Measurements from ENCODE around the gene OR12D3.
"Not testable (repeated sequence)": the region's sequence is repeated elsewhere in the genome, so short reads cannot be mapped to it uniquely, and the experiment has no call there.

Gene OR12D3, protein sequence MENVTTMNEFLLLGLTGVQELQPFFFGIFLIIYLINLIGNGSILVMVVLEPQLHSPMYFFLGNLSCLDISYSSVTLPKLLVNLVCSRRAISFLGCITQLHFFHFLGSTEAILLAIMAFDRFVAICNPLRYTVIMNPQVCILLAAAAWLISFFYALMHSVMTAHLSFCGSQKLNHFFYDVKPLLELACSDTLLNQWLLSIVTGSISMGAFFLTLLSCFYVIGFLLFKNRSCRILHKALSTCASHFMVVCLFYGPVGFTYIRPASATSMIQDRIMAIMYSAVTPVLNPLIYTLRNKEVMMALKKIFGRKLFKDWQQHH

DNA sequence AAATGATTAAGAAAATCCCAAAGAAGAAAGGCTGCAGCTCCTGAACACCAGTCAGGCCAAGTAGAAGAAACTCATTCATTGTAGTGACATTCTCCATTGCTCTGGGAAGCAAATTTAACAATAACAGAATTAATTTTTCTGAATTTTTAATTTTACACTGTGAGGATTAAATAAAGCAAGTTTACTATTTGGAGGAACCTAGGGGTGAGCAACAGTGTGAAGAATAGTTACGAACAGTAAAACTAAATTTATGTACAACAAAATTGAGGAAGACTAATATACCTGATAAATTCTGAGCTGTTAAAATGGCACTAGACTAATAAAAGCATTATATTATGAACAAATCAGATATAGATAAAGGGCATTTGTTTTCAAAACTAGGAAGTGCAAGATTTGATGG lies at the start of gene OR12D3:
Gene OR12D3 (minus strand): TSS at position 101 of the 400 bp plus-strand sequence. CDS start 4 bp downstream, at position 97.
- DNase-seq (ENCODE audit: low read depth in 2 of 2): no peak

DNA sequence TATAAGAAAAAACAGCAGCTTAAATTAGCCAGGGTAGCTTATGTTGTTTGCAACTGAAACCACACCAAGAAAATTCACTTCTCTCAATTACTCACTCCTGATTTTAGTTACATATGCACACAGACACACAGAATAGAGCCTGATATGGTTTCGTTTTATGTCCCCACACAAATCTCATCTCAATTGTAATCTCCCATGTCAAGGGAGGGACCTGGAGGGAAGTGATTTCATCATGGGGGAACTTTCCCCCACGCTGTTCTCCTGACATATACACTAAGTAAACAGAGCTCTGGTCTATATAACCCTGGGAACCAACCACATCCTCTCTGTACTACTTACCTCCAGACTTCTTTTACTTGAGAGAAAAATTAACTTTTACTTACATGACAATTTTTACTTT lies 49.5 kb upstream of the OR12D3 start:
- no peak for DNase-seq (ENCODE audit: low read depth in 2 of 2)

DNA sequence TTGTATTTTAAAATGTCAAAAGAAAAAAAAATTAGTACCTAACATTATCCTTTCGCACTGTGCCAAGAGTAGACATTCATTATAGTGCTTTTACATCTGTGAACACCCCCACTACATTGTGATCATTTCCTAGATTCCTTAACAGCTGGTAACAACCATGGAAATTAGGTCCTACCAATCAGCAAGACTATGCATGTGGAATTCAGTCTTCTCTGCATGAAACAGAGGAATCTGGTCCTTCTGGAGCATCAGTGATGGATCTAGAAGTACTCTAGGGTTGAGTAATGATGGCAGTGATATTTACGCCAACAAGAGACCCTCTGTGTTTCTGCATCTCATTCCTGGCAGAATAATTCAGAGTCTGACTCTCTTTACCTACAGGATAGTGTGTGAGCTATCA lies 49.1 kb upstream of the OR12D3 start:
- DNase-seq (ENCODE audit: low read depth in 2 of 2): no peak

DNA sequence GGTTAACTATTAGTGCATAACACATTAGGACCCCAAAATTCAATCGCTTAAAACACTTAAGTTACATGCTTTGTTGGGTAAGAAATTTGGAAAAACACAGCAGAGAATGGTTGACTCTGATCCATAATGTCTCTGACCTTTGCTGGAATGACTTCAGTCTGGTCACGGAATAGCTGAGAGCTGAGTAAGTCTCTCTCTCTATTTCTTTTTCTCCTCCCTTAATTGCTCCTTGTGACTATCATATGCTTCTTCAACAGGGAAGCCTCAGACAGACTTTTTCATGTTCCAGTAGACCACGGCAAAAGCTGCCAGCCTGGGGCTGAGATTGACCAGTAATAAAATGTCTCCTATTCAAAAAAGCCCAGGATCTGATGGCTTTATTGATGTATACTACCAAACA lies 44.4 kb upstream of the OR12D3 start:
- no peak for DNase-seq (ENCODE audit: low read depth in 2 of 2)

DNA sequence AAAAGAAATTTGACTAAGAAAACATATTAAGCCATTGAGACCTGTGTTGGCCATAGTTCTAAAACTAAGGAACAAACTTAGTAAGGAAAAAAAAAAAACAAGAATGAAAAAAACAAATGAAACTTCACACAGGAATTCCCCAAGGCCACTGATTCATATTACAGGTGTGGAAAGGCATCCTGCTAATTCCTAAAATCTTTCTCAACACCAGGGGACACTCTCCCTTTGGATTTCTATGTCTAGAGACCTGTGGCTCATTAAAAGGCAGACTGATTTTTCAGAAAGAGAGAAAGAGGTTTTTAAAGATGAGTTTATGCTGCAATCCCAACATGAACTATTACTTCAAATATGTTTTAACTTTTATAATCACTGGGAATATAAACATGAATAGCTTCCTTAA lies 39.5 kb upstream of the OR12D3 start, which contains the start of gene OR12D1:
Gene OR12D1 (plus strand): TSS at position 341 of the 400 bp plus-strand sequence.
- no peak for DNase-seq (ENCODE audit: low read depth in 2 of 2)

DNA sequence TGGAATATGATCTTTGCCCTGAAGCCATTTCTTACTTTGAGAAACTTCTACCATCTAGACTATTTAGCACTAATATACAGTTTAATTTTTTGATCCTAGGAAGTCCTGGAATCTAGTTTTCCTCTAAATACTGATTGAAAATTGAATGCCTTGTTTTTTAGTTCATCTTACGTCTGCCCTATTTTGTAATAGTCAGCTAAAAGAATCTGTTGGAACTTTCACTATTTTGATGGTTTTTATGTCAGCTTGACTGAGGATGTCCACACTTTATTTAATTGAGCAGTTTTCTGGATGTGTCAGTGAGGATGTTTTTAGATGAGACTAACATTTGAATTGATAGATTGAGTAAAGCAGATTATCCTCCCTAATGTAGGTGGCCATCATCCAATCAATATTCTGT lies 28.7 kb upstream of the OR12D3 start:
- DNase-seq (ENCODE audit: low read depth in 2 of 2): no peak

DNA sequence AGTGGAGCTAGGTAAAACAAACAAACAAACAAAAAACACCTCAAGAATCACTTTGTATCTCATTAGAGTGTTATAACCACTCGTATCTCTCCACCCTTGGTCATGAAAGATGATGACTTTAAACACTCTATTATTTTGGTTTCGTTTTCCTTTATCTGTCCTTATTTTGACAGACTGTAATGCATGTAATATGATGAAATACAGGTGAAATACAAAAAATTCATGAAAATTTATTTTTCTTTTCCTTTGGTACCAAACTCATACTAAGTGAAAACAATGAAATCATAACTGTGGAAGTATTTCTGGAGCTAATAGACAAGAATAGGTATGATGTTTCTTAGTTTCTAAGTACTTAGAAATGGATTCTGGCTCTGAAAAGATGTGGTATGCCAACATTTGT lies 24.4 kb upstream of the OR12D3 start:
- DNase-seq (ENCODE audit: low read depth in 2 of 2): no peak

DNA sequence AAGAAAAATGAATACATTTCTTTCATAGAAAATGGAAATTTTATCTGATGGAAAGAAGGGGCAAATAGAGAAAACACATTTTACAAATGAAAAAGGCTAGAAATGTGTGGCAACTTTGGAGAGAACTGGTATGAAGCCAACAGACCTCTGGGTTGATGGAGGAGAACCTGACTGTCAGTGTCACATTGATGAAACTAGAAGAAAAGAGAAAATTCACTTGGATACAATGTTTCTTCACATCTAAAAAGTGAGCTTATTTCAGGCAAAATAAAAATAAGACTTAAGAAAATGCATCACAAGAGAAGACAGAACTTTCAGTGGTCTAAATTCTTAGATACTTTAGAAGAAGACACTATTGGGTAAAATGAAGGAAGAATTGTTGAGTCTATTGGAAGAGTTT lies 20.2 kb upstream of the OR12D3 start, which contains the start of gene OR12D2:
Gene OR12D2 (plus strand): TSS at position 301 of the 400 bp plus-strand sequence. CDS start 1,069 bp downstream, outside the sequence.
- DNase-seq (ENCODE audit: low read depth in 2 of 2): no peak

DNA sequence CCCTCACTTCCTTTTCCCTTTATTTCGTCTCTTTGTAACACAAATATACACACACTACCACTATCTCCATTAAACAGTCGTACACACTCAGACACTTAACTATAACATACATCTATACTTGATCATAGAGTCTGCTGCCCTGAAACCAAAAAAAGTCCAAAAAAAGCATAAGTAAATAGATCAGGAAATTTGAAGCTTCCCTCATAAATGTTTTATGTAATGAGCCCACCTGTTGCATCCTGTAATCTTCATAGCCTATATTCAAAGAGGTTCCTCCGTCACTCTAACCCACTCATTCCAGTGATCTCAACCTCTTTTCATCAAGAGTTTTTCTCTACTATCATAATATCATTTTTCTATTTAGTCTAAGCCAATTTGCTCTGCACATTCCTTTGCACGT lies 13.4 kb upstream of the OR12D3 start:
- no peak for DNase-seq (ENCODE audit: low read depth in 2 of 2)

DNA sequence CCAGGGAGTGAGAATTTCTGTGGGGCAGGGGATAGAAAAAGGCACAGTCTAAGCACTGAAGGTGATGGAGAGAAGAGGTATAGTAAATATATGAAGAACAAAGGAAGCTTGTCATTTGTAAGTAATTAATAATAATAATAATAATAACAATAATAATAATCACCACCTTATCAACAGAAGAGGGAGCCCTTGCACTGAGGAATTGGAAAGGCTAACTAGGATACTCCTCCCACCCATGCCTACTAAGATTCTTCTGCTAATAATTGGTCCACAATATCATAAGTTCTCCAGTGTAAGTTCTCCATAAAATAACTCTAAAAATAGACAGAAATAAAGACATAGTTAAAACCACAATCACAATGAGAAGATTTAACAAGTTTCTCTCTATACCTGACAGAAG lies 912 bp upstream of the OR12D3 start:
- DNase-seq (ENCODE audit: low read depth in 2 of 2): no peak

DNA sequence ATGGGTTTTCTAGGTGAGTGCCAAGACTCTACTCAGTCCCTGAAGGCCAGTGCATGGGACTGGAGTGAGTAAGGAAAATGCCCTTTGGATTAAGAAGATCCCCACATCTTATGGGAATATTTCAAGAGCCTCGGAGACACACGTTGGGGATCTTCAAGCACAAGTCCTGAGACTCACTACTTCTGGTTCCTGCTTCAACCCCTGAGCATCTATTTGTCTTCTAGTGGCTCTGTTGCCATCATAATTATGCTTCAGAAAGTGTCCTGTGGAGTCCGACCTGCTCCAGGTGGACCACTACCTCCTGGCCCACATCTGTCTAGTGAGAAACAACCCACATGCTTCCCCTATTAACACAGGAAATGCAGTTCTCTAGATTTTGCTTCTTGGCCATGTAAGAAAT lies 6.3 kb downstream of the OR12D3 start, which contains the start of gene OR5V1:
Gene OR5V1 (minus strand): TSS at position 101 of the 400 bp plus-strand sequence. CDS start 12,670 bp downstream, outside the sequence.
- no peak for DNase-seq (ENCODE audit: low read depth in 2 of 2)

DNA sequence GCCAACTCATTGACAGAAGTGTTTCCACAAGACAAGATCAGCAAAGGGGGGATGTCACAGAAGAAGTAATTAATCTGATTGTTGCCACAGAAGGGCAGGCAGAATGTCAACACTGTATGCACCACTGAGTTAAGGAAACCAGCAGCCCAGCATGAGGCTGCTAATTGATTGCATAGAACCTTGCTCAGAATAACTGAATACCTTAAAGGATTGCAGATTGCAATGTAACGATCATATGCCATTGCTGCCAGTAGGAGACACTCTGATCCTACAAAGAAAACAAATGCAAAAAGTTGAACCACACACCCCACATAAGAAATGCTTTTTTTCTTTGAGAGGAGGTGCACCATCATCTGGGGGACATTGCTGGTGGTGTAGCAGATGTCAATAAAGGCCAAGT lies 19.5 kb downstream of the OR12D3 start:
- no peak for DNase-seq (ENCODE audit: low read depth in 2 of 2)

DNA sequence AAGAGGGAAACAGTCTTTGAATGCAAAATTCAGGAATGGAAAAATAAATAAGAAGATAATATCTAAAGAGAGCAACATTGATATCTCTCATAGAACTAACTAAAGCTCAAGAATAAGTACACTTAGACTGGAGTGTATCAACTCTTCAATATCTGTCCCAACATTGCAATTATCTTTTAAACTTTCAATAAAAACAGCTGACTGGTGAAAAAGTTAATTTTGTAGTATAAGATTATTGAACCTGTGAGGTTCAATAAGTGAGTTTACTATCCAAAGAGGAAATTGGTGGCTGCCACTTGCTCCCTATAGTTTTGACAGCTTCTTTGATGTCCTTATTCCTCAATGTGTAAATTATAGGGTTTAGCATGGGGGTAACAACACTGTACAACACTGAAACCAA lies 20.1 kb downstream of the OR12D3 start:
- no peak for DNase-seq (ENCODE audit: low read depth in 2 of 2)

DNA sequence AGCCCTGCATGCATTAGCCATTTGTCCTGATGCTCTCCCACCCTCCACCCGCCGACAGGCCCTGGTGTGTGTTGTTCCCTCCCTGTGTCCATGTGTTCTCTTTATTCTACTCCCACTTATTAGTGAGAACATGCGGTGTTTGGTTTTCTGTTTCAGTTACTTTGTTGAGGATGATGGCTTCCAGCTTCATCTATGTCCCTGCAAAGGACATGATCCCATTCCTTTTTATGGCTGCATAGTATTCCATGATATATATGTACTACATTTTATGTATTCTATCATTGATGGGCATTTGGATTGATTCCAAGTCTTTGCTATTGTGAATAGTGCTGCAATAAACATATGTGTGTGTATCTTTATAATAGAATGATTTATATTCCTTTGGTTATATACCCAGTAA lies 25.7 kb downstream of the OR12D3 start:
- not testable (repeated sequence) for DNase-seq (ENCODE audit: low read depth in 2 of 2)

DNA sequence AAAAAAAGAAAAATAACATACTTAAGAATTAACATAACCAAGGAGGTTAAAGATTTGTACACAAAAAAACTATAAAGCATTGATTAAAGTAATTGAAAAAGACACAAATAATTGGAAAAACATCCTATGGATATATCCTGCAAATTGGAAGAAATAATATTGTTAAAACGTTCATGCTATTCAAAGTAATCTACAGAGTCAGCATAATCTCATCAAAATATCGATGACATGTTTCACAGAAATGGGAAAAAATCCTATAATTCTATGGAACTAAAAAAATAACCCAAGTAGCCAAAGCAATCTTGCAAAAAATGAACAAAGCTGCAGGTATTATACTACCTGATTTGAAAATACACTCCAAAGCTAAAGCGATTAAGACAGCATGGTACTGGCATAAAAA lies 29.7 kb downstream of the OR12D3 start:
- DNase-seq (ENCODE audit: low read depth in 2 of 2): no peak

DNA sequence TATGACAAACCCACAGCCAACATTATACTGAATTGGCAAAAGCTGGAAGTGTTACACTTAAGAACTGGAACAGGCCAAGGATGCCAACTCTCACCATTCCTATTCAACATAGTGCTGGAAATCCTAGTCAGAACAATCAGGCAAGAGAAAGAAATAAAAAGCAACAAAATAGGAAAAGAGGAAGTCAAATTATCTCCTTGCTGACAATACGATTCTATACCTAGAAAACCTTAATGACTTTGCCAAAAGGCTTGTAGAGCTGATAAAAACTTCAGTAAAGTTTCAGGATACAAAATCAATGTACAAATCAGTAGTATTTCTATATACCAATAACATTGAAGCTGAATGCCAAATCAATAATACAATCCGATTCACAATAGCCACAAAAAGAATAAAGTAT lies 38.8 kb downstream of the OR12D3 start:
- no peak for DNase-seq (ENCODE audit: low read depth in 2 of 2)

DNA sequence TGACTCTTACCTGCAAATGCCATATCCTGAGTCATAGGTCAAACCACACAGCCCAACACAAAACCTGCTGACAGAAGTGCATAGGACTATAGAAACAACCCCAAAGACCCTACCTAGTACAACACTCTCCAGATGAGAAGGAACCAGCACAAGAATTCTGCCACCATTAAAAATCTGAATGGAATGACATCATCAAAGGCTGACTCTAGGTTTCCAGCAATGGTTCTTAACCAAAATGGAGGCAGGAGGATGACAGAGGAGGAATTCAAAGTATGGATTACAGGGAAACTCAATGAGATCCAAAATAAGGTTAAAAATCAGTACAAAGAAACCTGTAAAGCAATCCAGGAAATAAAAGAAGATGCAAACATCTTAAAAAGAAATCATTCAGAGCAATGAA lies 42.4 kb downstream of the OR12D3 start:
- DNase-seq (ENCODE audit: low read depth in 2 of 2): no peak

DNA sequence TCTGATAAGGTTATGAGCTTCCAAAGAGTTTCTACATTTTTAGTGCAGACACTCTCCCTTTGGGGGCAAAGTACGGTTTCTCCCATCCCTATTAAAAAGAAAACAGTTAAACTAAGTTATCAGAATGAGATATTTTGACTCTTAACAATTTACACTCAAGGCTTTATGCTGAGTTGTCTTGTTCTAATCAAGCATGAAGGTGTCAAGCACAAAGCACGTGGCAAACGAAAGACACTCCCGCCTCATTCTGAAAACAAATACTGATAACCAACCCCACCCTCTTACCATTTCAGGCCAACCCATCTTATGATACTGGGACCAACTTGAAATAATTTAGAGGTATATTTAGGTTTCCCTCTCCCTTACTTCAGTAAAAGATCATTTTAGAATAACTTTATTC lies 49.3 kb downstream of the OR12D3 start:
- DNase-seq (ENCODE audit: low read depth in 2 of 2): no peak

Data from stimulated activated CD8-positive, alpha-beta memory T cell treated with anti-CD3 and anti-CD28 coated beads, Interleukin-2, amount 100 ng/mL, for 48 hours (primary cell).